ENCODE measurements around the gene RAB30.

RAB30 gene

DNA sequence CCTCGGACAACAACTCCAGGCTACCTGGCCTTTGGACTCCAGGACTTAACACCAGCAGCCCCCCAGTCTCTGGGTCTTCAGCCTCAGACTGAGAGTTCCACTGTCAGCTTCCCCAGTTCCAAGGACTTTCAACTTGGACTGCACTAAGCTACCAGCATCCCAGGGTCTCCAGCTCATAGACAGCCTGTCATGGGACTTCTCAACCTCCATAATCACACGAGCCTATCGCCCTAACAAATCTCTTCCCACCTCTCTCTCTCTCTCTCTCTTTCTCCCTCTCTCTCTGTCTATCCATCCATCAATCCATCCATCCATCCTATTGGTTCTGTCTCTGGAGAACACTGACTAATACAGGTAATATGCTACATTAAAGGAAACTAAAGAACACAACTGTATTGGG is 10.7 kb downstream of the RAB30 start:
- Histone ChIP-seq H3K4me3 (ENCODE audit: insufficient read depth, low read length, poor library complexity, severe bottlenecking) (peak overlapping the region; percentile 2), H3F3A (ENCODE audit: insufficient read depth) (peaks cover 67% of the 10 kb centered on the region), H3K27me3 (ENCODE audit: low read length) (no peaks in the 10 kb centered on the region), H3K79me2 (ENCODE audit: insufficient read depth, low read length) (peaks cover 84% of the 10 kb centered on the region), H3K27ac (ENCODE audit: low read depth, low read length) (peak overlapping the region; percentile 100), H3K9me3 (ENCODE audit: insufficient read depth, low read length) (peaks cover 7% of the 10 kb centered on the region; the same call in 1 of the 2 replicates), H3K9ac (ENCODE audit: low read length) (no peak overlapping the region), H3K36me3 (ENCODE audit: low read length) (peaks cover 13% of the 10 kb centered on the region), H2AFZ (ENCODE audit: low read depth, low read length, severe bottlenecking) (no peak overlapping the region), H4K20me1 (ENCODE audit: low read depth, low read length) (no peaks in the 10 kb centered on the region), H3K9me2 (replicated peaks; ENCODE audit: insufficient read depth, low read length) (no peaks in the 10 kb centered on the region), H3K4me2 (ENCODE audit: low read depth, low read length, poor library complexity, severe bottlenecking) (peak overlapping the region; percentile 96)
- no peak for TF ChIP-seq EZH2phosphoT487 (conservative IDR thresholded peaks at IDR 0.05; ENCODE audit: low read length)
- TF ChIP-seq, protein P1, sequence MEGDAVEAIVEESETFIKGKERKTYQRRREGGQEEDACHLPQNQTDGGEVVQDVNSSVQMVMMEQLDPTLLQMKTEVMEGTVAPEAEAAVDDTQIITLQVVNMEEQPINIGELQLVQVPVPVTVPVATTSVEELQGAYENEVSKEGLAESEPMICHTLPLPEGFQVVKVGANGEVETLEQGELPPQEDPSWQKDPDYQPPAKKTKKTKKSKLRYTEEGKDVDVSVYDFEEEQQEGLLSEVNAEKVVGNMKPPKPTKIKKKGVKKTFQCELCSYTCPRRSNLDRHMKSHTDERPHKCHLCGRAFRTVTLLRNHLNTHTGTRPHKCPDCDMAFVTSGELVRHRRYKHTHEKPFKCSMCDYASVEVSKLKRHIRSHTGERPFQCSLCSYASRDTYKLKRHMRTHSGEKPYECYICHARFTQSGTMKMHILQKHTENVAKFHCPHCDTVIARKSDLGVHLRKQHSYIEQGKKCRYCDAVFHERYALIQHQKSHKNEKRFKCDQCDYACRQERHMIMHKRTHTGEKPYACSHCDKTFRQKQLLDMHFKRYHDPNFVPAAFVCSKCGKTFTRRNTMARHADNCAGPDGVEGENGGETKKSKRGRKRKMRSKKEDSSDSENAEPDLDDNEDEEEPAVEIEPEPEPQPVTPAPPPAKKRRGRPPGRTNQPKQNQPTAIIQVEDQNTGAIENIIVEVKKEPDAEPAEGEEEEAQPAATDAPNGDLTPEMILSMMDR (IDR thresholded peaks at IDR 0.05; ENCODE audit: insufficient read depth, low read length, poor library complexity, severe bottlenecking), result no peak

DNA sequence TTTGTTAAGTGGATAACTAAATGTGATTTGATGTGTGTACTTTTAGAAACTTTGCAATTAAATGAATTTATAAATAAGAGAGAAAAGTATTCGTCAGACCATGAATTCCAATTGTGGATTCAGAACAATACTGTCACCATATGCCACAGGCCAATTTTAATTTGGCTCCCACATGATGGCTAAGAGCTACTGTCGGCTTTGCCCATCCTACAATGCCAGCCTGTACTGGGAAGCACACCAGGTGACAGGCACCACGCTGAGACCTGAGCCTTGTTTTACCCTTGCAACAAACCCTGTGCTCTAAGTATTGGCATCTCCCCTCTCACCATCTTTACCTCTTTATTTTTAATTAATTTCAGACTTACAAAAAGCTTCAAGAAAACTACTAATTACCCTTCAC is 14.0 kb downstream of the RAB30 start:
- Histone ChIP-seq H3K27ac (ENCODE audit: low read depth, low read length) (peak overlapping the region; percentile 88), H3K9me3 (ENCODE audit: insufficient read depth, low read length) (peaks cover 7% of the 10 kb centered on the region; the same call in 1 of the 2 replicates), H3K27me3 (ENCODE audit: low read length) (no peaks in the 10 kb centered on the region), H3K4me2 (ENCODE audit: low read depth, low read length, poor library complexity, severe bottlenecking) (peak overlapping the region; percentile 42), H3K79me2 (ENCODE audit: insufficient read depth, low read length) (peaks cover 97% of the 10 kb centered on the region), H2AFZ (ENCODE audit: low read depth, low read length, severe bottlenecking) (no peak overlapping the region), H3F3A (ENCODE audit: insufficient read depth) (peaks cover 67% of the 10 kb centered on the region), H3K36me3 (ENCODE audit: low read length) (peaks cover 12% of the 10 kb centered on the region), H4K20me1 (ENCODE audit: low read depth, low read length) (no peaks in the 10 kb centered on the region), H3K4me3 (ENCODE audit: insufficient read depth, low read length, poor library complexity, severe bottlenecking) (no peak overlapping the region), H3K9me2 (replicated peaks; ENCODE audit: insufficient read depth, low read length) (no peaks in the 10 kb centered on the region), H3K9ac (ENCODE audit: low read length) (0 out of 2 replicates have a peak overlapping the region, but pooled peaks have one; percentile 27)
- no peak for TF ChIP-seq EZH2phosphoT487 (conservative IDR thresholded peaks at IDR 0.05; ENCODE audit: low read length)
- TF ChIP-seq, protein P1 (IDR thresholded peaks at IDR 0.05; ENCODE audit: insufficient read depth, low read length, poor library complexity, severe bottlenecking), result no peak

DNA sequence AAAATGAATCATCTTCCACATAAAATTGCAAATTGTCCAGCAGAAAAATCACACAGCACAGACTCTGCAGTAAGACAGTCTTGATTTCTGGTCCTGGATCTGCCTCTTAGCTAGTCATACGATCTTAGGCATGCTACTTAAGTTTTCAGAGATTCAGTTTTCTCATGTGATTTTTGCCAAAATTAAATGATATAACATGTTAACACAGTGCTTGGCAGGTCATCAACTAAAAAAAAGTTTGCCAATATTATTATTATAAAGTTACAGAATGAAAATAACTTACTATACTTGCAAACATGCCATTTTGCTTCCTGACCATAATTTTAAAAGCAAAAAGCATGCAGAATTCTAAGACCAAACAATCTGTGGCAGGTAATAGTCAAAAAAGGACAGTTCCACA is 15.1 kb downstream of the RAB30 start:
- peaks cover 67% of the 10 kb centered on the region for H3F3A ChIP-seq (ENCODE audit: insufficient read depth)
- H3K9ac ChIP-seq (ENCODE audit: low read length), result peak overlapping the region; percentile 27
- H3K9me2 ChIP-seq (replicated peaks; ENCODE audit: insufficient read depth, low read length), result no peaks in the 10 kb centered on the region
- peaks cover 8% of the 10 kb centered on the region for H3K36me3 ChIP-seq (ENCODE audit: low read length)
- H3K27ac ChIP-seq (ENCODE audit: low read depth, low read length), result peak overlapping the region; percentile 88
- H2AFZ ChIP-seq (ENCODE audit: low read depth, low read length, severe bottlenecking), result no peak overlapping the region
- peaks cover under 1% of the 10 kb centered on the region; the same call in 1 of the 2 replicates for H3K9me3 ChIP-seq (ENCODE audit: insufficient read depth, low read length)
- peaks cover 100% of the 10 kb centered on the region for H3K79me2 ChIP-seq (ENCODE audit: insufficient read depth, low read length)
- H3K4me3 ChIP-seq (ENCODE audit: insufficient read depth, low read length, poor library complexity, severe bottlenecking), result no peak overlapping the region
- no peaks in the 10 kb centered on the region for H3K27me3 ChIP-seq (ENCODE audit: low read length)
- no peak for TF ChIP-seq EZH2phosphoT487 (conservative IDR thresholded peaks at IDR 0.05; ENCODE audit: low read length)
- TF ChIP-seq, protein P1 (IDR thresholded peaks at IDR 0.05; ENCODE audit: insufficient read depth, low read length, poor library complexity, severe bottlenecking), result no peak
- peak overlapping the region; percentile 42 for H3K4me2 ChIP-seq (ENCODE audit: low read depth, low read length, poor library complexity, severe bottlenecking)
- no peaks in the 10 kb centered on the region for H4K20me1 ChIP-seq (ENCODE audit: low read depth, low read length)
